ENCODE results near the gene DMXL1.

Gene DMXL1

GRCh38 chr5:119221330-119221729, 150.4 kb downstream of the DMXL1 start:
- Histone ChIP-seq H3K9me3 (replicated peaks; ENCODE audit: insufficient read depth, low read length) (no peaks in the 10 kb centered on the region), H3F3A (ENCODE audit: insufficient read depth, low read length) (no peaks in the 10 kb centered on the region), H4K20me1 (ENCODE audit: insufficient read depth, low read length) (no peaks in the 10 kb centered on the region), H3K79me2 (ENCODE audit: low read length) (no peaks in the 10 kb centered on the region), H3K27me3 (replicated peaks; ENCODE audit: insufficient read depth, low read length) (no peaks in the 10 kb centered on the region), H3K9me2 (replicated peaks; ENCODE audit: insufficient read depth, low read length) (no peaks in the 10 kb centered on the region), H3K4me2 (ENCODE audit: low read depth, low read length) (no peak overlapping the region), H2AFZ (ENCODE audit: low read length) (no peak overlapping the region), H3K27ac (ENCODE audit: low read length) (no peak overlapping the region), H3K36me3 (replicated peaks; ENCODE audit: insufficient read depth, low read length) (0 out of 2 replicates have a peak, but pooled peaks cover 2% of the 10 kb centered on the region), H3K9ac (ENCODE audit: low read length) (no peak overlapping the region), H3K4me1 (ENCODE audit: low read length) (peaks cover 5% of the 10 kb centered on the region; the same call in 1 of the 2 replicates), H3K4me3 (ENCODE audit: low read length) (no peak overlapping the region)
- TF ChIP-seq EZH2phosphoT487 (IDR thresholded peaks at IDR 0.05; ENCODE audit: low read length) (no peak), EZH2 (optimal IDR thresholded peaks at IDR 0.05; ENCODE audit: low read depth, low read length) (no peak), CTCF (IDR thresholded peaks at IDR 0.05; ENCODE audit: low read length) (no peak)
- DNase-seq: no peak

- Histone ChIP-seq H3K9ac (ENCODE audit: low read length) (no peak overlapping the region), H3K27ac (ENCODE audit: low read length) (no peak overlapping the region), H3F3A (ENCODE audit: insufficient read depth, low read length) (no peaks in the 10 kb centered on the region), H3K9me2 (replicated peaks; ENCODE audit: insufficient read depth, low read length) (no peaks in the 10 kb centered on the region), H4K20me1 (ENCODE audit: insufficient read depth, low read length) (no peaks in the 10 kb centered on the region), H3K4me1 (ENCODE audit: low read length) (no peaks in the 10 kb centered on the region), H2AFZ (ENCODE audit: low read length) (no peak overlapping the region), H3K9me3 (replicated peaks; ENCODE audit: insufficient read depth, low read length) (no peaks in the 10 kb centered on the region), H3K27me3 (replicated peaks; ENCODE audit: insufficient read depth, low read length) (no peaks in the 10 kb centered on the region), H3K79me2 (ENCODE audit: low read length) (no peaks in the 10 kb centered on the region), H3K4me3 (ENCODE audit: low read length) (no peak overlapping the region), H3K36me3 (replicated peaks; ENCODE audit: insufficient read depth, low read length) (no peaks in the 10 kb centered on the region), H3K4me2 (ENCODE audit: low read depth, low read length) (no peak overlapping the region)
- DNase-seq: no peak
- TF ChIP-seq EZH2phosphoT487 (IDR thresholded peaks at IDR 0.05; ENCODE audit: low read length) (no peak), EZH2 (optimal IDR thresholded peaks at IDR 0.05; ENCODE audit: low read depth, low read length) (no peak), CTCF (IDR thresholded peaks at IDR 0.05; ENCODE audit: low read length) (no peak)
Observed at GRCh38 chr5:119229950-119230349, 159.1 kb downstream of the DMXL1 start.

- Histone ChIP-seq H3F3A (ENCODE audit: insufficient read depth, low read length) (no peaks in the 10 kb centered on the region), H2AFZ (ENCODE audit: low read length) (no peak overlapping the region)
Observed at GRCh38 chr5:119238265-119239118, 167.6 kb downstream of the DMXL1 start.

More at GRCh38 chr5:119238265-119239118, 167.6 kb downstream of the DMXL1 start:
- H3K9me2 ChIP-seq (replicated peaks; ENCODE audit: insufficient read depth, low read length): no peaks in the 10 kb centered on the region
- no peaks in the 10 kb centered on the region for H3K9me3 ChIP-seq (replicated peaks; ENCODE audit: insufficient read depth, low read length)
- H3K79me2 ChIP-seq (ENCODE audit: low read length): no peaks in the 10 kb centered on the region
- H3K27ac ChIP-seq (ENCODE audit: low read length): no peak overlapping the region
- TF ChIP-seq EZH2phosphoT487 (IDR thresholded peaks at IDR 0.05; ENCODE audit: low read length) (no peak), CTCF (IDR thresholded peaks at IDR 0.05; ENCODE audit: low read length) (no peak), EZH2 (optimal IDR thresholded peaks at IDR 0.05; ENCODE audit: low read depth, low read length) (no peak)
- H3K27me3 ChIP-seq (replicated peaks; ENCODE audit: insufficient read depth, low read length): no peaks in the 10 kb centered on the region
- H3K4me3 ChIP-seq (ENCODE audit: low read length): no peak overlapping the region
- no peaks in the 10 kb centered on the region for H3K36me3 ChIP-seq (replicated peaks; ENCODE audit: insufficient read depth, low read length)
- no peak overlapping the region for H3K4me2 ChIP-seq (ENCODE audit: low read depth, low read length)
- no peaks in the 10 kb centered on the region for H3K4me1 ChIP-seq (ENCODE audit: low read length)
- DNase-seq: no peak
- H4K20me1 ChIP-seq (ENCODE audit: insufficient read depth, low read length): no peaks in the 10 kb centered on the region
- H3K9ac ChIP-seq (ENCODE audit: low read length): no peak overlapping the region
